Anterior cingulate cortex (tissue), 58 donors: ENCODE data around the gene ARHGAP10.
"Not testable (repeated sequence)": the region's sequence is repeated elsewhere in the genome, so short reads cannot be mapped to it uniquely, and the experiment has no call there.

Source experiments
- DNase-seq, 58 donors: peaks; one replicate each; lab custom pipeline; 2025; lab: John Stamatoyannopoulos, UW

ARHGAP10 gene

GRCh38 chr4:148072789-148073188 is 340.9 kb downstream of the ARHGAP10 start:
- DNase-seq: no peak

GRCh38 chr4:148073349-148073748 is 341.5 kb downstream of the ARHGAP10 start:
- DNase-seq: no peak

GRCh38 chr4:148074462-148074861 is 342.6 kb downstream of the ARHGAP10 start:
- no peak for DNase-seq

GRCh38 chr4:148075438-148075837 is 343.6 kb downstream of the ARHGAP10 start:
- no peak for DNase-seq

GRCh38 chr4:148076964-148077363 is 345.1 kb downstream of the ARHGAP10 start:
- no peak for DNase-seq

- no peak for DNase-seq
These were observed 345.7 kb downstream of the ARHGAP10 start for GRCh38 chr4:148077581-148077980.

- no peak for DNase-seq
These were observed 346.2 kb downstream of the ARHGAP10 start for GRCh38 chr4:148078061-148078460.

GRCh38 chr4:148079961-148080360 is 348.1 kb downstream of the ARHGAP10 start:
- DNase-seq: peak in 2 of 58 donors; percentile 9 to 14

GRCh38 chr4:148081267-148081666 is 349.4 kb downstream of the ARHGAP10 start:
- no peak for DNase-seq

- no peak for DNase-seq
These were observed 349.9 kb downstream of the ARHGAP10 start for GRCh38 chr4:148081745-148082144.

GRCh38 chr4:148083073-148083472 is 351.2 kb downstream of the ARHGAP10 start:
- DNase-seq: not testable (repeated sequence)

- no peak for DNase-seq
These were observed 357.7 kb downstream of the ARHGAP10 start for GRCh38 chr4:148089624-148090023.

- DNase-seq: no peak
These were observed 358.1 kb downstream of the ARHGAP10 start for GRCh38 chr4:148090029-148090428.

GRCh38 chr4:148090503-148091476 is 358.9 kb downstream of the ARHGAP10 start:
- DNase-seq: no peak

- DNase-seq: no peak
These were observed 360.0 kb downstream of the ARHGAP10 start for GRCh38 chr4:148091896-148092295.

GRCh38 chr4:148092316-148093014 is 360.6 kb downstream of the ARHGAP10 start:
- DNase-seq: no peak

- DNase-seq: no peak
These were observed 361.2 kb downstream of the ARHGAP10 start for GRCh38 chr4:148093065-148093464.

GRCh38 chr4:148094149-148094548 is 362.3 kb downstream of the ARHGAP10 start:
- no peak for DNase-seq

GRCh38 chr4:148095346-148095923 is 363.5 kb downstream of the ARHGAP10 start:
- no peak for DNase-seq

GRCh38 chr4:148097801-148098200 is 365.9 kb downstream of the ARHGAP10 start:
- no peak for DNase-seq

- DNase-seq: no peak
These were observed 369.3 kb downstream of the ARHGAP10 start for GRCh38 chr4:148101235-148101634.
